HepG2 (cell line): ENCODE results near the gene GLYATL3. TPM values are rescaled to one million over a fixed set of nuclear protein-coding genes. Genes with fewer than 3 reads are reported as not detected.

Experiments
- ATF4 ChIP-seq, 2 experiments: fragments of 450-650 bp in 1 of 2; sonication (generic) in 1 of 2; formaldehyde crosslinking; IDR thresholded peaks; 2 replicates each; pipeline versions ENCODE4 v1.5.0 to v1.8.0; 2020 to 2022; ENCODE audit warnings: mild to moderate bottlenecking in 1 of 2, missing genetic modification reagents in 1 of 2
- BRD4 ChIP-seq: sonication (generic); formaldehyde crosslinking; IDR thresholded peaks from 2 replicates; pipeline ENCODE4 v1.4.0; 2020; ENCODE audit warnings: missing genetic modification reagents
- CCDC6 ChIP-seq: sonication (generic); formaldehyde crosslinking; IDR thresholded peaks from 2 replicates; pipeline ENCODE4 v1.8.1; 2022; ENCODE audit warnings: mild to moderate bottlenecking, missing genetic modification reagents, moderate library complexity
- CEBPG ChIP-seq: IDR thresholded peaks from 2 replicates; pipeline ENCODE4 v1.6.1; 2016
- DRAP1 ChIP-seq: IDR thresholded peaks from 2 replicates; pipeline ENCODE4 v1.6.1; 2016; ENCODE audit warnings: missing genetic modification reagents, missing compliant biosample characterization
- E2F1 ChIP-seq: sonication (generic); formaldehyde crosslinking; IDR thresholded peaks from 2 replicates; pipeline ENCODE4 v1.5.0; 2020; ENCODE audit warnings: missing genetic modification reagents
- ELF1 ChIP-seq: sonication (generic); formaldehyde crosslinking; IDR thresholded peaks from 2 replicates; pipeline ENCODE4 v1.4.0; 2020; ENCODE audit warnings: missing genetic modification reagents
- HOMEZ ChIP-seq: IDR thresholded peaks from 2 replicates; pipeline ENCODE4 v1.6.1; 2016; ENCODE audit warnings: low read depth
- KAT8 ChIP-seq: IDR thresholded peaks from 2 replicates; pipeline ENCODE4 v1.6.1; 2016; ENCODE audit warnings: missing genetic modification reagents, missing compliant biosample characterization
- MATR3 ChIP-seq: sonication (generic); formaldehyde crosslinking; IDR thresholded peaks from 2 replicates; pipeline ENCODE4 v1.4.0; 2020; ENCODE audit warnings: missing genetic modification reagents
- MIXL1 ChIP-seq: IDR thresholded peaks from 2 replicates; pipeline ENCODE4 v1.6.1; 2016
- MLXIP ChIP-seq: sonication (generic); formaldehyde crosslinking; IDR thresholded peaks from 2 replicates; pipeline ENCODE4 v1.9.0; 2021; ENCODE audit warnings: missing genetic modification reagents, borderline replicate concordance
- NCOA1 ChIP-seq: sonication (generic); formaldehyde crosslinking; IDR thresholded peaks from 2 replicates; pipeline ENCODE4 v1.9.0; 2021; ENCODE audit warnings: missing genetic modification reagents
- SALL1 ChIP-seq: sonication (generic); formaldehyde crosslinking; IDR thresholded peaks from 2 replicates; pipeline ENCODE4 v1.8.0; 2022; ENCODE audit warnings: mild to moderate bottlenecking, missing genetic modification reagents
- SNAPC2 ChIP-seq: sonication (generic); formaldehyde crosslinking; IDR thresholded peaks from 2 replicates; pipeline ENCODE4 v1.8.1; 2022; ENCODE audit warnings: mild to moderate bottlenecking, missing genetic modification reagents
- SP1 ChIP-seq, 2 experiments: fragments of 450-650 bp in 1 of 2; sonication (generic) in 1 of 2; formaldehyde crosslinking in 1 of 2; IDR thresholded peaks; 2 replicates each; pipeline versions ENCODE4 v1.4.0 to v1.6.1; 2016 to 2020; ENCODE audit warnings: missing genetic modification reagents in 1 of 2
- ZBTB7B ChIP-seq: sonication (generic); formaldehyde crosslinking; IDR thresholded peaks from 2 replicates; pipeline ENCODE4 v1.4.0; 2020; ENCODE audit warnings: missing genetic modification reagents
- ZFP36L1 ChIP-seq: sonication (generic); formaldehyde crosslinking; IDR thresholded peaks from 2 replicates; pipeline ENCODE4 v1.8.0; 2022; ENCODE audit warnings: mild to moderate bottlenecking, missing genetic modification reagents, moderate library complexity
- ZNF275 ChIP-seq: sonication (generic); formaldehyde crosslinking; IDR thresholded peaks from 2 replicates; pipeline ENCODE4 v1.8.0; 2022; ENCODE audit warnings: missing genetic modification reagents, mild to moderate bottlenecking, inconsistent platforms, borderline replicate concordance
- ZNF556 ChIP-seq: sonication (generic); formaldehyde crosslinking; IDR thresholded peaks from 2 replicates; pipeline ENCODE4 v1.4.0; 2020; ENCODE audit warnings: mild to moderate bottlenecking, missing genetic modification reagents, borderline replicate concordance
- ZNF737 ChIP-seq: sonication (generic); formaldehyde crosslinking; IDR thresholded peaks from 2 replicates; pipeline ENCODE4 v1.5.0; 2020; ENCODE audit warnings: missing genetic modification reagents, mild to moderate bottlenecking, borderline replicate concordance
- polyA plus RNA-seq, 8 experiments: library from polyadenylated mRNA; depleted of rRNA in 3 of 8; stranded (reverse) in 7 of 8; unstranded in 1 of 8; fragments of >200 nt; fragmentation: Illumina TruSeq in 4 of 8; extraction: Trizol in 4 of 8; gene quantifications; 2 replicates each; pipeline versions ENCODE4 v1.2.1 to v1.2.3, GENCODE V29; 2011 to 2016; ENCODE audit warnings: low read depth in 4 of 8, missing spikeins in 1 of 8, mixed read lengths in 1 of 8; ENCODE audit not compliant: insufficient read depth in 1 of 8
- total RNA-seq, 5 experiments: library from RNA; depleted of rRNA; stranded (reverse); fragments of >200 nt; fragmentation: Illumina TruSeq; extraction: Trizol; gene quantifications; 2 replicates each; pipeline ENCODE4 v1.2.3, GENCODE V29; 2016; ENCODE audit warnings: low read depth in 1 of 5
- TF ChIP-seq, protein P1 (sequence below): sonication (generic); formaldehyde crosslinking; IDR thresholded peaks from 2 replicates; pipeline ENCODE4 v1.4.0; 2020; ENCODE audit warnings: missing genetic modification reagents

The GLYATL3 gene
- total and polyA plus RNA-seq, 2 of the 13 experiments (the other 11 are each of a cell fraction or from before 2014, with no cell fraction given), result 0.05 TPM; not detected in 1

- TF ChIP-seq, protein P1, sequence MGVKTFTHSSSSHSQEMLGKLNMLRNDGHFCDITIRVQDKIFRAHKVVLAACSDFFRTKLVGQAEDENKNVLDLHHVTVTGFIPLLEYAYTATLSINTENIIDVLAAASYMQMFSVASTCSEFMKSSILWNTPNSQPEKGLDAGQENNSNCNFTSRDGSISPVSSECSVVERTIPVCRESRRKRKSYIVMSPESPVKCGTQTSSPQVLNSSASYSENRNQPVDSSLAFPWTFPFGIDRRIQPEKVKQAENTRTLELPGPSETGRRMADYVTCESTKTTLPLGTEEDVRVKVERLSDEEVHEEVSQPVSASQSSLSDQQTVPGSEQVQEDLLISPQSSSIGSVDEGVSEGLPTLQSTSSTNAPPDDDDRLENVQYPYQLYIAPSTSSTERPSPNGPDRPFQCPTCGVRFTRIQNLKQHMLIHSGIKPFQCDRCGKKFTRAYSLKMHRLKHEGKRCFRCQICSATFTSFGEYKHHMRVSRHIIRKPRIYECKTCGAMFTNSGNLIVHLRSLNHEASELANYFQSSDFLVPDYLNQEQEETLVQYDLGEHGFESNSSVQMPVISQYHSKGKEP (CRISPR knock-in tag), result no peak
- TF ChIP-seq ZFP36L1 (CRISPR knock-in tag), result no peak
- peak; percentile 19; the same call in 1 of the 2 replicates for TF ChIP-seq SALL1 (CRISPR knock-in tag)
- TF ChIP-seq ATF4 (CRISPR knock-in tag; IDR thresholded peaks at IDR 0.05), result no peak
- TF ChIP-seq NCOA1, result no peak
- TF ChIP-seq SNAPC2 (CRISPR knock-in tag), result no peak
- no peak for TF ChIP-seq BRD4
- no peak for TF ChIP-seq SP1 (IDR thresholded peaks at IDR 0.05)
- peak; percentile 46; the same call in 1 of the 2 replicates for TF ChIP-seq SP1 (CRISPR knock-in tag; IDR thresholded peaks at IDR 0.05)
- peak; percentile 80 for TF ChIP-seq HOMEZ (CRISPR knock-in tag)
- no peak for TF ChIP-seq DRAP1 (CRISPR knock-in tag)
- no peak for TF ChIP-seq ZNF737 (CRISPR knock-in tag)
- TF ChIP-seq MLXIP (CRISPR knock-in tag), result no peak
- TF ChIP-seq CEBPG (CRISPR knock-in tag), result peak; percentile 93
- peak; percentile 88 for TF ChIP-seq MIXL1
- peak; percentile 65 for TF ChIP-seq ELF1
- TF ChIP-seq ZNF275 (CRISPR knock-in tag), result no peak
- peak; percentile 66 for TF ChIP-seq KAT8 (CRISPR knock-in tag)
- no peak for TF ChIP-seq E2F1 (CRISPR knock-in tag)
- no peak for TF ChIP-seq ZNF556
- no peak for TF ChIP-seq CCDC6
- no peak for TF ChIP-seq ZBTB7B (CRISPR knock-in tag)
- no peak for TF ChIP-seq MATR3 (CRISPR knock-in tag)
Measured at GRCh38 chr6:49556429-49556837, 56.7 kb downstream of the GLYATL3 start (continued).
